IMR-90 (cell line): ENCODE results near the gene SPINK14.

ENCODE experiments used
- CHD1 ChIP-seq: IDR thresholded peaks from 2 replicates; pipeline ENCODE4 v1.6.1; 2012; ENCODE audit warnings: low read depth, low read length, improper control_type of control experiment
- CTCF ChIP-seq: conservative IDR thresholded peaks from 2 replicates; pipeline ENCODE4 v1.5.1; 2012; ENCODE audit warnings: mild to moderate bottlenecking, low read depth, low read length, improper control_type of control experiment
- MXI1 ChIP-seq: IDR thresholded peaks from 2 replicates; pipeline ENCODE4 v1.6.1; 2012; ENCODE audit warnings: low read depth, mild to moderate bottlenecking, low read length, moderate library complexity, borderline replicate concordance
- NFE2L2 ChIP-seq: fragments of 150-350 bp; IDR thresholded peaks from 2 replicates; pipeline ENCODE4 v1.6.1; 2016; ENCODE audit warnings: low read depth, mild to moderate bottlenecking, low read length
- POLR2A ChIP-seq: IDR thresholded peaks from 2 replicates; pipeline ENCODE4 v1.6.1; 2012; ENCODE audit warnings: mild to moderate bottlenecking, low read depth, low read length
- RAD21 ChIP-seq: IDR thresholded peaks from 2 replicates; pipeline ENCODE4 v1.6.1; 2012; ENCODE audit warnings: low read length, improper control_type of control experiment
- RCOR1 ChIP-seq: IDR thresholded peaks from 2 replicates; pipeline ENCODE4 v1.6.1; 2012; ENCODE audit warnings: mild to moderate bottlenecking, low read length, improper control_type of control experiment; ENCODE audit not compliant: insufficient replicate concordance
- RFX5 ChIP-seq: IDR thresholded peaks from 2 replicates; pipeline ENCODE4 v1.8.0; 2012; ENCODE audit warnings: low read depth, mild to moderate bottlenecking, low read length, moderate library complexity
- TF ChIP-seq, protein P1 (sequence below): fragments of 150-350 bp; IDR thresholded peaks from 2 replicates; pipeline ENCODE4 v1.6.1; 2016; ENCODE audit warnings: low read depth, mild to moderate bottlenecking, low read length, moderate library complexity, borderline replicate concordance
- TF ChIP-seq, protein P2 (sequence below): fragments of 150-350 bp; IDR thresholded peaks from 2 replicates; pipeline ENCODE4 v1.6.1; 2017; ENCODE audit warnings: mild to moderate bottlenecking, antibody characterized with exemption, low read length, low read depth

GRCh38 chr5:148162038-148162437, 6.3 kb upstream of the SPINK14 start:
- TF ChIP-seq, protein P1, sequence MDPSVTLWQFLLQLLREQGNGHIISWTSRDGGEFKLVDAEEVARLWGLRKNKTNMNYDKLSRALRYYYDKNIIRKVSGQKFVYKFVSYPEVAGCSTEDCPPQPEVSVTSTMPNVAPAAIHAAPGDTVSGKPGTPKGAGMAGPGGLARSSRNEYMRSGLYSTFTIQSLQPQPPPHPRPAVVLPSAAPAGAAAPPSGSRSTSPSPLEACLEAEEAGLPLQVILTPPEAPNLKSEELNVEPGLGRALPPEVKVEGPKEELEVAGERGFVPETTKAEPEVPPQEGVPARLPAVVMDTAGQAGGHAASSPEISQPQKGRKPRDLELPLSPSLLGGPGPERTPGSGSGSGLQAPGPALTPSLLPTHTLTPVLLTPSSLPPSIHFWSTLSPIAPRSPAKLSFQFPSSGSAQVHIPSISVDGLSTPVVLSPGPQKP, result no peak
- TF ChIP-seq POLR2A (no peak), CTCF (no peak), NFE2L2 (no peak), RAD21 (no peak), RFX5 (no peak), MXI1 (no peak), RCOR1 (no peak), CHD1 (no peak)
- TF ChIP-seq, protein P2, sequence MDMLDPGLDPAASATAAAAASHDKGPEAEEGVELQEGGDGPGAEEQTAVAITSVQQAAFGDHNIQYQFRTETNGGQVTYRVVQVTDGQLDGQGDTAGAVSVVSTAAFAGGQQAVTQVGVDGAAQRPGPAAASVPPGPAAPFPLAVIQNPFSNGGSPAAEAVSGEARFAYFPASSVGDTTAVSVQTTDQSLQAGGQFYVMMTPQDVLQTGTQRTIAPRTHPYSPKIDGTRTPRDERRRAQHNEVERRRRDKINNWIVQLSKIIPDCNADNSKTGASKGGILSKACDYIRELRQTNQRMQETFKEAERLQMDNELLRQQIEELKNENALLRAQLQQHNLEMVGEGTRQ, result no peak
